ENCODE measurements around the gene ACAD9.
"Not testable (repeated sequence)": the region's sequence is repeated elsewhere in the genome, so short reads cannot be mapped to it uniquely, and the experiment has no call there.

ACAD9 gene

DNA sequence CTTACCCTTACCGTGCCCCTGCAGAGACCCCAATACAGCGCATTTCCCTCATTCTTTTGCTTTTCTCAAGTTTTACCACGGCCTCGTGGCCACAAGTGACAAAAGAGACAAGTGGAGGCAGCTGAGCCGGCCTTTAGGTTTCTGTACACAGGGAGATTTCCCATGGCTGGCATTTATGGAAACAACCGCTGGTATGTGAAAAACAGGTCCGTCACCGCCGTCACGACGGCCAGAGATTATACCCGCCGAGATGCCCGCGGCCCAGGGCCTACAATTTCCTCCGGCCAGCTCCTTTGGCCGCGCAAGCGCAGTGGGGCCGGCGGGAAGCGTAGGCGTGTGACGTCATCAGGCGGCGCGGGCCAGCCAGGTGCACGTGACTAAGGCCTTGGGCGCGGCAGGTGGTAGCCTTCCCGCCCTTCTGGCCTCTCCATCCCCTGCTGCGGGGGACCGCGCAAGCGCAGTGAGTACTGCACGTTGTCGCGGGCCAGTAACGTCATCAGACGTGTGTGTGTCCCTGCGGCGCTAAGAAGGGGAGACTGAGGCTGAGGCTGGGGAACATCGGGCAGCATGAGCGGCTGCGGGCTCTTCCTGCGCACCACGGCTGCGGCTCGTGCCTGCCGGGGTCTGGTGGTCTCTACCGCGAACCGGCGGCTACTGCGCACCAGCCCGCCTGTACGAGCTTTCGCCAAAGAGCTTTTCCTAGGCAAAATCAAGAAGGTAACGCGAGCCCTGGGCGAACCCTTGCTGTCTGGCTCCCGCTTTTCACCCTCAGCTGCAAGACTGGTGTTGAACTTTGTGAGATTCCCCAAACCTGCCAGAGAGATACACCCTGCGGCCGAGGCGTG is at the start of gene ACAD9:
Gene ACAD9, plus strand, starts transcription at position 496 of the 845 bp plus-strand sequence. Its CDS starts 72 bp downstream, at position 568.
- TF ChIP-seq, protein P1, sequence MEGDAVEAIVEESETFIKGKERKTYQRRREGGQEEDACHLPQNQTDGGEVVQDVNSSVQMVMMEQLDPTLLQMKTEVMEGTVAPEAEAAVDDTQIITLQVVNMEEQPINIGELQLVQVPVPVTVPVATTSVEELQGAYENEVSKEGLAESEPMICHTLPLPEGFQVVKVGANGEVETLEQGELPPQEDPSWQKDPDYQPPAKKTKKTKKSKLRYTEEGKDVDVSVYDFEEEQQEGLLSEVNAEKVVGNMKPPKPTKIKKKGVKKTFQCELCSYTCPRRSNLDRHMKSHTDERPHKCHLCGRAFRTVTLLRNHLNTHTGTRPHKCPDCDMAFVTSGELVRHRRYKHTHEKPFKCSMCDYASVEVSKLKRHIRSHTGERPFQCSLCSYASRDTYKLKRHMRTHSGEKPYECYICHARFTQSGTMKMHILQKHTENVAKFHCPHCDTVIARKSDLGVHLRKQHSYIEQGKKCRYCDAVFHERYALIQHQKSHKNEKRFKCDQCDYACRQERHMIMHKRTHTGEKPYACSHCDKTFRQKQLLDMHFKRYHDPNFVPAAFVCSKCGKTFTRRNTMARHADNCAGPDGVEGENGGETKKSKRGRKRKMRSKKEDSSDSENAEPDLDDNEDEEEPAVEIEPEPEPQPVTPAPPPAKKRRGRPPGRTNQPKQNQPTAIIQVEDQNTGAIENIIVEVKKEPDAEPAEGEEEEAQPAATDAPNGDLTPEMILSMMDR (IDR thresholded peaks at IDR 0.05; ENCODE audit: low read depth, low read length): no peak
- TF ChIP-seq POLR2A (IDR thresholded peaks at IDR 0.05; ENCODE audit: extremely low read depth, insufficient read length) (peak; percentile 91), MAX (IDR thresholded peaks at IDR 0.05; ENCODE audit: low read depth, low read length) (peak; percentile 99), MYC (IDR thresholded peaks at IDR 0.05; ENCODE audit: low read depth, low read length) (peak; percentile 96)
- peak within 1 kb of the TSS; percentile 98 for H3K4me3 ChIP-seq (ENCODE audit: low read depth, low read length)
- DNase-seq (ENCODE audit: low read depth): peak; percentile 98

DNA sequence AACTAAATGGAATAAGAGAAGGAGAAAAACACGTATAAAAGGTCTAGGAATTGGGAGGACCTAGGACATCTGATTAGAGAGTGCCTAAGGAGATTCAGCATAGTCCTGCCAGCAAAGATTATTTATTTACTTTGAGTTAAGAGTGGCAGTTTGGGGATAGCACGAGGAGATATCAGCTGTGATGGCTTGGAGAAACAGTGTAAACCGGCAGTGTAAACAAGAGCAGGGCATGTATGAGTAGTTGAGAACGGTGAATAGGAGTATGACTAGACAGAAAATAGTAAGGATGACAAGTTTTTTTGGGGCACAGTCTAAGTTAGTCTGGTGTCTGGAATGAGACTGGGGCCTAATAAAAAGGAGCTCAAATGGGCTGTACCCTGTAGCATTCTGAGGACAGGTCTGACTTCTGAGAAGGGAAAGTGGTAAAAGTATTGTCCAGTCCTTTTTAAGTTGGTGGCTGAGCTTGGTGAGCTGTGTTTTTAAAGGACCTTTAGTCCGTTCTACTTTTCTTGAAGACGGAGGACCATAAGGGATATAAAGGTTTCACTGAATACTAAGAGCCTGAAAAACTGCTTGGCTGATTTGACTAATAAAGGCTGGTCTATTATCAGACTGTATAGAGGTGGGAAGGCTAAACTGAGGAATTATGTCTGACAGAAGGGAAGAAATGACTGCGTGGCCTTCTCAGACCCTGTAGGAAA is 49.3 kb upstream of the ACAD9 start:
- DNase-seq (ENCODE audit: low read depth): not testable (repeated sequence)

GRCh38 chr3:128830762-128831161 is 48.7 kb upstream of the ACAD9 start:
- H3K4me3 ChIP-seq (ENCODE audit: low read depth, low read length); DNase-seq (ENCODE audit: low read depth): not testable (repeated sequence)

More for the DNA sequence above, 49.3 kb upstream of the ACAD9 start:
- not testable (repeated sequence) for H3K4me3 ChIP-seq (ENCODE audit: low read depth, low read length)

DNA sequence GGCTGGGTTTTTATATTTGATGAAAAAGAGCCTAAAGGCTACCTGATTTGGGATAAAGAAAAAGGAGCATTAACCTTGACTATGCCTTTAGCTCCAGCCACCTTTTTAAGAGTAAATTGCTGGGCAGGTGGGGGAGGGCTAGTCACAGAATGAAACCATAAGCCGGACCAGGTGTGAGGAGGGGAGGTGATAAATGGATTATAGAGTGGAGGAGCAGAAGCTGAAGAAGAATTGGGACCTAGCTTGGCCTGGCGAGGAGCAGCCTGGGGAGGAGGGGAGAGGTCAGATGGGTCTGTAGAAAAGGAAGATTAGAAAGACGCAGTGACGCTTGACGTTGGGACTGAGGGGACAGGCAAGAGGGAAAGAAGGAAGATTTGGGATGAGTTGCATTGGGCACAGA is 46.4 kb upstream of the ACAD9 start:
- DNase-seq (ENCODE audit: low read depth); H3K4me3 ChIP-seq (ENCODE audit: low read depth, low read length): not testable (repeated sequence)

- DNase-seq (ENCODE audit: low read depth): no peak
- H3K4me3 ChIP-seq (ENCODE audit: low read depth, low read length): no peak overlapping the region
- no peak for TF ChIP-seq MAX (IDR thresholded peaks at IDR 0.05; ENCODE audit: low read depth, low read length)
- TF ChIP-seq, protein P1 (IDR thresholded peaks at IDR 0.05; ENCODE audit: low read depth, low read length): no peak
- no peak for TF ChIP-seq POLR2A (IDR thresholded peaks at IDR 0.05; ENCODE audit: extremely low read depth, insufficient read length)
- TF ChIP-seq MYC (IDR thresholded peaks at IDR 0.05; ENCODE audit: low read depth, low read length): no peak
These were observed 44.3 kb upstream of the ACAD9 start for GRCh38 chr3:128835096-128835495.

DNA sequence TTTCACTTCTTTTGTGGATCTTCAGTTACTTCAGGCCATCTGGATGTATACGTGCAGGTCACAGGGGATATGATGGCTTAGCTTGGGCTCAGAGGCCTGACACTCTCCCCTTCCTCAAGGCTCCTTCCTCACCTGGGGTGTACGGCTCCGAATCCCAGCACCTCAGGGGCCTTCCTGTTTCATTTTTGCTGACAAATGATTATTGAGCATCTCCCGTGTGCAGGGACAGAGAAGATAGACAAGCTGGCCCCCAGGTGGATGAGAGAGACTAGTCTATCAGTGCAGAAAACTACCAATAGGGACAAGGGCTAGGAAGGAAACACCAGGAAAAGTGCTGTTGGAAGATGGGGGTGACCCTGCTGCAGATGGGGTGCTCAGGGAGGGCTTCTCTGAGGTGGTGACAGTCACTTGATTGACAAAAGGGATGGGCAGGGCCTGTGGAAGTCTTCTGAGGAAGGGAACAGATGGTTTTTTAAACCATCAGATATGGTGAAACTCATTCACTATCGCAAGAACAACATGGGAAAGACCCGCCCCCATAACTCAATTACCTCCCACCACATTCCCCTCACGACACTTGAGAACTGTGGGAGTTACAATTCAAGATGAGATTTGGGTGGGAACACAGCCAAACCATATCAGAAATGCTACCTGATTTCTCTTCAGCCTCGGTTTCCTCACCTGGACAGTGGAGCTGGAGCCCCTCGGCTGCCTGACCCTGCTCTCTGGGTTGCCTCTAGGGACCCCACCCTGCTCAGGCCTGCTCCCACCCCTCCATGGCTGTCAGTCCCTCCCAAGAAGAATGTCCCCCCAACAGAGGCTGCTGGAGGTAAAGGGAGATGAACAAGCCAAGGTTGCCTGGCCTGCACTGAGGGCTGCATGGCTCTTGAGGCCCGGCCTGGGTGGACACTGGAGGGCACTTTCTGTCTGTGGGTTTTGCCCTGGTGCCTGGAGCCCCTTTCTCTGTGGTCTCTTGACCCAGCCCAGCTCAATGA is 37.2 kb upstream of the ACAD9 start:
- no peak overlapping the region for H3K4me3 ChIP-seq (ENCODE audit: low read depth, low read length)
- DNase-seq (ENCODE audit: low read depth): no peak
- TF ChIP-seq POLR2A (IDR thresholded peaks at IDR 0.05; ENCODE audit: extremely low read depth, insufficient read length) (no peak), MYC (IDR thresholded peaks at IDR 0.05; ENCODE audit: low read depth, low read length) (no peak), MAX (IDR thresholded peaks at IDR 0.05; ENCODE audit: low read depth, low read length) (no peak)
- TF ChIP-seq, protein P1 (IDR thresholded peaks at IDR 0.05; ENCODE audit: low read depth, low read length): no peak

GRCh38 chr3:128844502-128844901 is 34.9 kb upstream of the ACAD9 start:
- no peak overlapping the region for H3K4me3 ChIP-seq (ENCODE audit: low read depth, low read length)
- no peak for DNase-seq (ENCODE audit: low read depth)
- TF ChIP-seq, protein P1 (IDR thresholded peaks at IDR 0.05; ENCODE audit: low read depth, low read length): no peak
- no peak for TF ChIP-seq POLR2A (IDR thresholded peaks at IDR 0.05; ENCODE audit: extremely low read depth, insufficient read length)
- no peak for TF ChIP-seq MYC (IDR thresholded peaks at IDR 0.05; ENCODE audit: low read depth, low read length)
- no peak for TF ChIP-seq MAX (IDR thresholded peaks at IDR 0.05; ENCODE audit: low read depth, low read length)

Data from NB4 (cell line).